AG09319 (cell line): ENCODE results near the gene TREX2.

ENCODE experiments used
- DNase-seq: peaks from one replicate; pipeline ENCODE4 v3.0.0-alpha.2; 2010; ENCODE audit warnings: low read depth; ENCODE audit errors: extremely low read depth
- CTCF ChIP-seq: IDR thresholded peaks from 2 replicates; pipeline ENCODE4 v1.5.1; 2011; ENCODE audit warnings: low read depth, mild to moderate bottlenecking, inconsistent platforms, low read length, moderate library complexity

Gene TREX2

GRCh38 chrX:153446950-153447580, 1.2 kb upstream of the TREX2 start:
- no peak for DNase-seq
- TF ChIP-seq CTCF: no peak

- DNase-seq: no peak
- TF ChIP-seq CTCF: no peak
Observed at GRCh38 chrX:153446636-153446936, 730 bp upstream of the TREX2 start.

GRCh38 chrX:153445106-153445855, 575 bp downstream of the TREX2 start:
- DNase-seq: no peak
- TF ChIP-seq CTCF: no peak

GRCh38 chrX:153444333-153445011, 1.4 kb downstream of the TREX2 start:
- no peak for TF ChIP-seq CTCF
- no peak for DNase-seq

- DNase-seq: no peak
- TF ChIP-seq CTCF: no peak
Observed at GRCh38 chrX:153443476-153444332, 2.2 kb downstream of the TREX2 start.

- TF ChIP-seq CTCF: no peak
- DNase-seq: no peak
Observed at GRCh38 chrX:153442463-153442862, 3.4 kb downstream of the TREX2 start.
